Fibroblast of lung (primary cell): ENCODE data around the gene NSG2.

Source experiments
- CTCF ChIP-seq, 2 donors: IDR thresholded peaks in 1 of 2; conservative IDR thresholded peaks in 1 of 2; 1 replicate in 1 of 2; 2 replicates in 1 of 2; pipeline ENCODE4 v1.5.1; 2011 to 2012; ENCODE audit warnings: low read length in 2 of 2, control low read depth in 1 of 2, inconsistent platforms in 1 of 2, low read depth in 1 of 2, mild to moderate bottlenecking in 1 of 2
- EZH2 ChIP-seq: IDR thresholded peaks from 2 replicates; pipeline ENCODE4 v1.5.1; 2012; ENCODE audit warnings: low read length, control low read depth, mild to moderate bottlenecking; ENCODE audit errors: missing control alignments

GRCh38 chr5:174084691-174085154, 39.2 kb downstream of the NSG2 start:
- TF ChIP-seq CTCF (conservative IDR thresholded peaks at IDR 0.05 in 1 of 2, IDR thresholded peaks at IDR 0.05 in 1 of 2; ENCODE audit: low read depth in 1 of 2, low read length in 2 of 2) (no peak), EZH2 (no peak)
